Thyroid gland (tissue), 4 donors: ENCODE measurements around the gene ATAD3B.

ENCODE experiments used
- CTCF ChIP-seq, 6 experiments: fragments of 200-600 bp in 3 of 6; fragments of 450-650 bp in 3 of 6; sonication (generic) in 3 of 6; IDR thresholded peaks; one replicate each; pipeline ENCODE4 v1.5.1; 2016 to 2019; ENCODE audit warnings: antibody characterized with exemption in 6 of 6, mild to moderate bottlenecking in 2 of 6, inconsistent platforms in 1 of 6, moderate library complexity in 1 of 6
- POLR2A ChIP-seq, 2 donors: fragments of 450-650 bp; IDR thresholded peaks; one replicate each; pipeline ENCODE4 v1.6.1; 2017; ENCODE audit warnings: antibody characterized with exemption in 2 of 2, mild to moderate bottlenecking in 2 of 2, moderate library complexity in 1 of 2

- TF ChIP-seq CTCF (IDR thresholded peaks at IDR 0.05): no peak
- no peak for TF ChIP-seq POLR2A (IDR thresholded peaks at IDR 0.05)
Observed at GRCh38 chr1:1535201-1536018, 63.8 kb downstream of the ATAD3B start.
